Measurements from ENCODE around the gene STRIP2. TPM values are rescaled to one million over a fixed set of nuclear protein-coding genes. Genes with fewer than 3 reads are reported as not detected.

The STRIP2 gene
- total RNA-seq, 1 experiment from 2014 or later, result 5.1 TPM

GRCh38 chr7:129530795-129531391 lies 96.7 kb downstream of the STRIP2 start:
- no peaks in the 10 kb centered on the region for H3K27me3 ChIP-seq (ENCODE audit: control insufficient read depth, insufficient read depth, low read length)
- no peaks in the 10 kb centered on the region for H3K4me1 ChIP-seq (ENCODE audit: control insufficient read depth, insufficient read depth, low read length)
- TF ChIP-seq SIN3A (IDR thresholded peaks at IDR 0.05; ENCODE audit: borderline replicate concordance, insufficient read depth, low read depth, low read length), result no peak
- no peak for TF ChIP-seq REST (IDR thresholded peaks at IDR 0.05; ENCODE audit: insufficient read depth in 1 of 2, low read depth in 2 of 2, low read length in 1 of 2)
- no peak for TF ChIP-seq POLR2AphosphoS5 (IDR thresholded peaks at IDR 0.05; ENCODE audit: low read depth, low read length)
- no peak for TF ChIP-seq TCF7L2 (IDR thresholded peaks at IDR 0.05; ENCODE audit: low read depth, low read length)
- TF ChIP-seq CTCF (IDR thresholded peaks at IDR 0.05), result no peak
- peak; percentile 93 for DNase-seq (ENCODE audit: low read depth, low spot score)
- intact Hi-C loops (cut with micrococcal nuclease; ENCODE audit: unreplicated experiment), result no loop called here
- H3K36me3 ChIP-seq (ENCODE audit: control insufficient read depth, insufficient read depth, low read length), result no peaks in the 10 kb centered on the region
- CTCF ChIA-PET, result no interaction called here
- ATAC-seq, result peak; percentile 66
- no peaks in the 10 kb centered on the region for H3K9me3 ChIP-seq (ENCODE audit: control insufficient read depth, insufficient read depth, low read depth, low read length)
- in situ Hi-C loops (cut with HindIII; ENCODE audit: low pct_unique_long_range_greater_than_20kb, low sequenced_read_pairs), result no loop called here
- no peak overlapping the region for H3K4me3 ChIP-seq (ENCODE audit: low read depth in 2 of 2, low read length in 2 of 2)
- BruUV-seq (replicated peaks), result no TSS peak
- no peak overlapping the region for H3K27ac ChIP-seq (ENCODE audit: low read length)
- POLR2A ChIA-PET, result no interaction called here

- BruUV-seq (replicated peaks), result no TSS peak
- no peak for DNase-seq (ENCODE audit: low read depth, low spot score)
- H3K4me3 ChIP-seq (ENCODE audit: low read depth in 2 of 2, low read length in 2 of 2), result no peak overlapping the region
- H3K36me3 ChIP-seq (ENCODE audit: control insufficient read depth, insufficient read depth, low read length), result no peaks in the 10 kb centered on the region
- no peak overlapping the region for H3K27ac ChIP-seq (ENCODE audit: low read length)
- H3K27me3 ChIP-seq (ENCODE audit: control insufficient read depth, insufficient read depth, low read length), result no peaks in the 10 kb centered on the region
- POLR2A ChIA-PET, result no interaction called here
- in situ Hi-C loops (cut with HindIII; ENCODE audit: low pct_unique_long_range_greater_than_20kb, low sequenced_read_pairs), result no loop called here
- H3K9me3 ChIP-seq (ENCODE audit: control insufficient read depth, insufficient read depth, low read depth, low read length), result no peaks in the 10 kb centered on the region
- no peaks in the 10 kb centered on the region for H3K4me1 ChIP-seq (ENCODE audit: control insufficient read depth, insufficient read depth, low read length)
- ATAC-seq, result no peak
- intact Hi-C loops (cut with micrococcal nuclease; ENCODE audit: unreplicated experiment), result no loop called here
- CTCF ChIA-PET, result no interaction called here
- TF ChIP-seq SIN3A (IDR thresholded peaks at IDR 0.05; ENCODE audit: borderline replicate concordance, insufficient read depth, low read depth, low read length) (no peak), CTCF (IDR thresholded peaks at IDR 0.05) (no peak), POLR2AphosphoS5 (IDR thresholded peaks at IDR 0.05; ENCODE audit: low read depth, low read length) (no peak), REST (IDR thresholded peaks at IDR 0.05; ENCODE audit: insufficient read depth in 1 of 2, low read depth in 2 of 2, low read length in 1 of 2) (no peak), TCF7L2 (IDR thresholded peaks at IDR 0.05; ENCODE audit: low read depth, low read length) (no peak)
These were observed 97.5 kb downstream of the STRIP2 start for GRCh38 chr7:129531721-129532120.

Measured in Panc1 (cell line).